GM08714 (cell line): ENCODE measurements around the gene RGS17.

Experiments used
- H3K4me3 ChIP-seq: fragments of 200-500 bp; sonication (Bioruptor generic); 2 replicates; pipeline ENCODE4 v1.5.1; 2014; ENCODE audit warnings: mild to moderate bottlenecking, low read length, inconsistent platforms
- ZNF274 ChIP-seq: IDR thresholded peaks from 2 replicates; pipeline ENCODE4 v1.6.1; 2012; ENCODE audit warnings: mild to moderate bottlenecking, low read depth, low read length

RGS17 gene

DNA sequence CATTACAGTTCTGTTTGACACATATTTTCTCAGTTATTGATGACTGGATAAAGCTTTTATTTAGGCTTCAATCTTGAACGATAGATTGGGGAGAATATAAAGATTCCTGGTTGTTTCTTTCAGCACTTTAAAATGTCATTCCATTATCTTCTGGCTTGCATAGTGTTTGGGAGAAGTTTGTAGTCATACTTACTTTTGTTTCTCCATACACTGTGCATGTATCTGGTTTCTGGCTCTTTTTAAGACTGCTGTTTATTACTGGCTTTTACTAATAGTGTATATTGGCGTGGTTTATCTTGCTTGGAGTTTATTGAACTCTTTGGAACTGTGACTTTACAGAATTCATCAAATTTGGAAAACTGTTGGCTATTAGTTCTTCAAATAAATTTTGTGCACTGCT, 49.2 kb downstream of the RGS17 start:
- H3K4me3 ChIP-seq: no peak overlapping the region
- TF ChIP-seq ZNF274: no peak

DNA sequence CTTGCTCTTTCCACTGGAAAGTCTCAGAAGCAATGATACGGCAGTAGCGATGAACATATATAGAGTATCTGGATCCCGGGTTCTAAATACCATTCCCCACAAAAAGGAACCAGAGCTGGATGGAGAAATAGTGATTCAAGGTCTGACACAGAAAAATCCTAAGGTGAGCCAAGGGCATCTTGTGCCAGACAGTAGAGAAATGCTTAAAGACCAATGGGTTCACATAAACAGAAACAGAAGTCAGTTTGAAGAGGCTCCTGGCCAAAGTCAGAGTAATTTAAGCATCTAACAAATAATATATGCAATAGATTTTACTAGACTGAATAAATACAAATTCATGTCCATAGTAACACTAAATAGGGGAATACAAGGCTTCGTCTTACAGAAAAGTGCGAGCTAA, 54.7 kb downstream of the RGS17 start:
- no peak for TF ChIP-seq ZNF274
- H3K4me3 ChIP-seq: no peak overlapping the region

DNA sequence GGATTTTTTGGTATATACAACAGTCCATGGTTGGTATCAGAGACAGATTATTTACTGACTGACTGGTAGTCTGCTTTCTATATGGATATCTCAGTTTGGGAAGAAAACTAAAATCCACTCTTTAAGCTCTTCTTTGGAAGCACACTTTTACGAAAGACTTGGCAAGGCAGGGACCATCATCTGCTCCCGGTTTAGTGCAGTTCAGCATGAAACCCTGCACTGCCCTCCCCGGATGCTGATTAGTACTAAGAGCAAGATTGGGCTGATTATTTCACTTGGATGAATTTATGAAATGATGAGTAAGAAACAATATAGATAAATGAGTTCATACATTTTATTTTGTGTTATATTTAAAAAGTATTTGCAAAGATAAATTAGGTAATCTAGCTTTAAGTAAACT, 56.3 kb downstream of the RGS17 start:
- no peak for TF ChIP-seq ZNF274
- no peak overlapping the region for H3K4me3 ChIP-seq

- TF ChIP-seq ZNF274: no peak
- no peak overlapping the region for H3K4me3 ChIP-seq
These were observed 57.2 kb downstream of the RGS17 start for GRCh38 chr6:153073841-153074240.

GRCh38 chr6:153070756-153071155, 60.3 kb downstream of the RGS17 start:
- H3K4me3 ChIP-seq: no peak overlapping the region
- no peak for TF ChIP-seq ZNF274

DNA sequence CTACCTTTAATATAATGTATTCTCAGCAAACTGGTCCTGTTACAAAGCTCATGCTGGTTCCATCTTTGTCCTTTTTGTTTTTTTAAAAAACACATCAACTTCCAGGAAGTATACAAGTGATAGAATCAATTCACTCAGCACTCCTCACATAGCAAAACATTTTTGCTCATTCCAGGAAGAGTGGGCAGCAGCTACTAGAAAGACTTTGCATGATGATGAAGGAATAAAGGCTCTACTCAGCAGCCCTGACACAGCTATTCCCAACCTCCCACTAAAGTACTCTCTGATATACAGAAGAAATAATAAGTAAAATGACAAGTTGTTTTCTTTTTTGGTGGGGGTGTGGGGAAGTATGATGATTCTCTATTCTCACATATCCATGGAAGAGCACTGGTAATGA, 61.2 kb downstream of the RGS17 start:
- H3K4me3 ChIP-seq: no peak overlapping the region
- TF ChIP-seq ZNF274: no peak

DNA sequence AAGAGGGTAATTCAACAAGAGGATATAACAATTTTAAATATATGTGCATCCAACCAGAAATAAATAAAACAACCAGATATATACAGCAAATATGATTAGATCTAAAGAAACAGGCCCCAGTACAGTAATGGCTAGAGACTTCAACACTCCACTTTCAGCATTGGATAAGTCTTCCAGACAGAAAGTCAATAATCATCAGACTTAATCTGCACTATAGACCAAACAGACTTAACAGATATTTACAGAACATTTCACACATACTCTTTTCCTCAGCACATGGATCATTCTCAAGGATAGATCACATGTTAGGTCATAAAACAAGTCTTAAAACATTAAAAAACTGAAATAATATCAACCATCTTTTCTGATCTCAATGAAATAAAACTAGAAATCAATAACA, 65.9 kb downstream of the RGS17 start:
- no peak for TF ChIP-seq ZNF274
- no peak overlapping the region for H3K4me3 ChIP-seq

DNA sequence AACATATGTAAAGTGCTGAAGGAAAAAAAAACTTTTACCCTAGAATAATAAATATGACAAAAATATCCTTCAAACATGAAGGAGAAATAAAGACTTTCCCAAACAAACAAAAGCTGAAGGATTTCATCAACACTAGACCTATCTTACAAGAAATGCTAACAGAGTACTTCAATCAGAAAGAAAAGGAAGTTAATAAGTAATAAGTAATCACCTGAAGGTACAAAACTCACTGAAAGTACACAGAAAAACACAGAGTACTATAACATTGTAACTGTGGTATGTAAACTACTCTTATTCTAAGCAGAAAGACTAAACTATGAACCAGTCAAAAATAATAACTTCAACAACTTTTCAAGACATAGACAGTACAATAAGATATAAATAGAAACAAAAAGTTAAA, 67.1 kb downstream of the RGS17 start:
- H3K4me3 ChIP-seq: no peak overlapping the region
- no peak for TF ChIP-seq ZNF274

GRCh38 chr6:153062516-153062915, 68.6 kb downstream of the RGS17 start:
- H3K4me3 ChIP-seq: no peak overlapping the region
- no peak for TF ChIP-seq ZNF274

- H3K4me3 ChIP-seq: no peak overlapping the region
- TF ChIP-seq ZNF274: no peak
These were observed 71.3 kb downstream of the RGS17 start for GRCh38 chr6:153059757-153060156.

- no peak for TF ChIP-seq ZNF274
These were observed 71.8 kb downstream of the RGS17 start for GRCh38 chr6:153059311-153059710.

GRCh38 chr6:153058909-153059308, 72.2 kb downstream of the RGS17 start:
- no peak overlapping the region for H3K4me3 ChIP-seq
- no peak for TF ChIP-seq ZNF274

More at GRCh38 chr6:153059311-153059710, 71.8 kb downstream of the RGS17 start:
- no peak overlapping the region for H3K4me3 ChIP-seq

GRCh38 chr6:153058291-153058690, 72.8 kb downstream of the RGS17 start:
- H3K4me3 ChIP-seq: no peak overlapping the region
- no peak for TF ChIP-seq ZNF274

DNA sequence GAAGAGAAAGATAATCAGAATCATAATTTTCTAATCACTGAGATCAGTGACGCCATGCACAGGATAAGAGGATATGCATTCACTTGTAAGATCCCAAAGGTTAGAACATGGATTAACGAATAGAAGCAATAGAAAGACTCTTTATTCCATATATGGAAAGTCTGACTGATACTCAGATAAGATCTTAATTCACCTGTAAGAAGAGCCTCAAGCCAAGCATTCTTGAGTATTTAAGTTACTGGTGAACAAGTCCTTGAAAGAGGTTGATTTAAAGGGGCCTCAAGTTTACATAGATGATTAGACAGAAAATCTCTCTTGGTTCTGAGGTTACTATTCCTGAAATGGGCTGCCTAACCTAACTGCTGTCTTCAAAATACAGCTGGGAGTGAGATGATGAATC, 74.8 kb downstream of the RGS17 start:
- H3K4me3 ChIP-seq: no peak overlapping the region
- no peak for TF ChIP-seq ZNF274

DNA sequence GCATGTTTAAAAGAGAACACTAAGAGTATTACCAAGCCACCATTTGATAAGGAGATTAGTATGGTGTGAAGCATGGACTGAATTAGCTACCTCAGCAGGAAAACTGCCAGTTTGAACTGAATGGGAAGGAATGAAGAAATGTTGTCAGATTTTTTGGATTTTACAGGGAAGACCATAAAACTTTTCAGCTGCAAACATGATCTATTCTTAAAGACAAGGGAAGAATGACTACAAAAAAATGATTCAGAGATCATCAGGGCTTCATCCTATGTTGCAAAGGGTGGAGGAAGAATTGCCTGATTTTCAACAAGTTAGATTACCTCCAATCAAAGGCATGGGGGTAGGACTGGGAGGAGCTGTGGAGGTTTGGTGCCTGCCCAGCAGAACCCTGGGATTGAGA, 79.3 kb downstream of the RGS17 start:
- no peak overlapping the region for H3K4me3 ChIP-seq
- no peak for TF ChIP-seq ZNF274

DNA sequence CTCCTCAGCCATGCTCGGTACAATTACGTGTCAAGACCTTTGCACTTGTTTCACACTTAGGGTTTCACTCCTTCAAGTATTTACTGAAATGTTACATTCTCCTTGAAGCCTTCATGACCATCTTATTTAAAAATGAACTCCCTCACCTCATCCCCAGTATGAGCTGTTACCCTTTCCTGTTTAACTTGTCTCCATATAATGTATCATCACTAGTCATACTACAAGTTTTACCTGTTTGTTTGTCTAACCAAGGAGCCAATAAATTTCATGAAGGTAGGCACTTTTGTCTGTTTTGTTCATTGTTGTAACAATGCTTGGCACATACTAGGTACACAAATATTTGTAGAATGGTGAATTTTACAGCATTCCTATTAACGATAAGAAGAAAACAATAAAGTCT, 82.5 kb downstream of the RGS17 start:
- no peak for TF ChIP-seq ZNF274
- no peak overlapping the region for H3K4me3 ChIP-seq

DNA sequence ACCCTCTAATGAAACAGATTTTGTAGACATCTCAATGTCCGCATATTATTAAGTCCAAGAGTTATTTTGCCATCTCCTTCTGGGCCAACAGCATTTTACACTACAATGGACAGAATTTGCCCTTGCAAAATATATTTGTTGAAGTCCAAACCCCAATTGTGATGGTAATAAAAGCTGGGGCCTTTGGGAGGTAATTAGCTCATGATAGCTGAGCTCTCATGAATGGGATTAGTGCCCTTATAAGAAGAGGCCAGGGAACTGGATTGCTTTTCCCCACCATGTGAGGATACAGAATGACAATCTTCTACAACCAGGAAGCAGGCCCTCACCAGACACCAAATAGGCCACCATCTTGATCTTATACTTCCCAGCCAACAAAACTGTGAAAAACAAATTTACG, 83.7 kb downstream of the RGS17 start:
- no peak for TF ChIP-seq ZNF274

More for the DNA sequence above, 83.7 kb downstream of the RGS17 start:
- H3K4me3 ChIP-seq: no peak overlapping the region
